OCI-LY3 (cell line): Measurements from ENCODE around the gene SCYL3.

Experiments used
- EZH2phosphoT487 ChIP-seq: fragments of 200-600 bp; shearing (Covaris generic); IDR thresholded peaks from 2 replicates; pipeline ENCODE4 v1.6.1; 2018; ENCODE audit warnings: antibody characterized with exemption, mixed run types, low read depth
- TF ChIP-seq, protein P1 (sequence below): fragments of 200-600, 300-600 bp; sonication (generic); IDR thresholded peaks from 2 replicates; pipeline ENCODE4 v1.5.1; 2014; ENCODE audit warnings: antibody characterized with exemption, low read length, low read depth

- TF ChIP-seq, protein P1, sequence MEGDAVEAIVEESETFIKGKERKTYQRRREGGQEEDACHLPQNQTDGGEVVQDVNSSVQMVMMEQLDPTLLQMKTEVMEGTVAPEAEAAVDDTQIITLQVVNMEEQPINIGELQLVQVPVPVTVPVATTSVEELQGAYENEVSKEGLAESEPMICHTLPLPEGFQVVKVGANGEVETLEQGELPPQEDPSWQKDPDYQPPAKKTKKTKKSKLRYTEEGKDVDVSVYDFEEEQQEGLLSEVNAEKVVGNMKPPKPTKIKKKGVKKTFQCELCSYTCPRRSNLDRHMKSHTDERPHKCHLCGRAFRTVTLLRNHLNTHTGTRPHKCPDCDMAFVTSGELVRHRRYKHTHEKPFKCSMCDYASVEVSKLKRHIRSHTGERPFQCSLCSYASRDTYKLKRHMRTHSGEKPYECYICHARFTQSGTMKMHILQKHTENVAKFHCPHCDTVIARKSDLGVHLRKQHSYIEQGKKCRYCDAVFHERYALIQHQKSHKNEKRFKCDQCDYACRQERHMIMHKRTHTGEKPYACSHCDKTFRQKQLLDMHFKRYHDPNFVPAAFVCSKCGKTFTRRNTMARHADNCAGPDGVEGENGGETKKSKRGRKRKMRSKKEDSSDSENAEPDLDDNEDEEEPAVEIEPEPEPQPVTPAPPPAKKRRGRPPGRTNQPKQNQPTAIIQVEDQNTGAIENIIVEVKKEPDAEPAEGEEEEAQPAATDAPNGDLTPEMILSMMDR, result no peak
- TF ChIP-seq EZH2phosphoT487, result no peak
Measured at GRCh38 chr1:169848456-169848855, 45.2 kb downstream of the SCYL3 start.
